GM12878 (cell line): Measurements from ENCODE around the gene NLGN1.

ENCODE experiments used
- CHD4 ChIP-seq: fragments of 200-600 bp; sonication (generic); IDR thresholded peaks from 2 replicates; pipeline ENCODE4 v1.6.1; 2016; ENCODE audit warnings: mild to moderate bottlenecking
- FOXK2 ChIP-seq: fragments of 450-650 bp; IDR thresholded peaks from 2 replicates; pipeline ENCODE4 v1.6.1; 2017; ENCODE audit warnings: mild to moderate bottlenecking, moderate library complexity
- HDAC6 ChIP-seq: fragments of 200-600 bp; sonication (generic); IDR thresholded peaks from one replicate; pipeline ENCODE4 v1.8.0; 2017; ENCODE audit warnings: antibody characterized with exemption; ENCODE audit not compliant: unreplicated experiment
- KDM1A ChIP-seq: fragments of 200-600 bp; sonication (generic); IDR thresholded peaks from 2 replicates; pipeline ENCODE4 v1.6.1; 2016; ENCODE audit warnings: borderline replicate concordance
- MTA3 ChIP-seq: IDR thresholded peaks from 2 replicates; pipeline ENCODE4 v1.6.1; 2012; ENCODE audit warnings: low read length, inconsistent platforms, borderline replicate concordance
- MYC ChIP-seq: IDR thresholded peaks from 2 replicates; pipeline ENCODE4 v1.6.1; 2011; ENCODE audit warnings: mild to moderate bottlenecking, low read length, moderate library complexity, inconsistent platforms; ENCODE audit not compliant: insufficient read depth, insufficient replicate concordance, insufficient read length, severe bottlenecking
- NR2C2 ChIP-seq: IDR thresholded peaks from 2 replicates; pipeline ENCODE4 v1.6.1; 2011; ENCODE audit warnings: borderline replicate concordance, low read depth; ENCODE audit not compliant: control insufficient read depth, insufficient read length
- RAD21 ChIP-seq: IDR thresholded peaks from 2 replicates; pipeline ENCODE4 v1.6.1; 2011; ENCODE audit warnings: mild to moderate bottlenecking, low read depth, low read length, moderate library complexity; ENCODE audit not compliant: insufficient read depth
- YY1 ChIP-seq: IDR thresholded peaks from 2 replicates; pipeline ENCODE4 v1.6.1; 2011; ENCODE audit warnings: low read depth, mild to moderate bottlenecking, low read length
- ZNF24 ChIP-seq: fragments of 450-650 bp; IDR thresholded peaks from 2 replicates; pipeline ENCODE4 v1.6.1; 2017; ENCODE audit warnings: antibody characterized with exemption, mild to moderate bottlenecking
- ZZZ3 ChIP-seq: IDR thresholded peaks from 2 replicates; pipeline ENCODE4 v1.6.1; 2011; ENCODE audit warnings: low read depth; ENCODE audit not compliant: control insufficient read depth, insufficient read length
- TF ChIP-seq, protein P1 (sequence below), 3 experiments: IDR thresholded peaks in 2 of 3; conservative IDR thresholded peaks in 1 of 3; 2 replicates each; pipeline ENCODE4 v1.5.1; 2011; ENCODE audit warnings: low read depth in 3 of 3, low read length in 3 of 3, mild to moderate bottlenecking in 3 of 3, control low read depth in 2 of 3, moderate library complexity in 2 of 3, inconsistent platforms in 1 of 3, mixed read lengths in 1 of 3; ENCODE audit not compliant: control insufficient read depth in 2 of 3, insufficient read depth in 1 of 3; ENCODE audit errors: extremely low read depth in 1 of 3
- TF ChIP-seq, protein P2 (sequence below): IDR thresholded peaks from 2 replicates; pipeline ENCODE4 v1.6.1; 2012; ENCODE audit warnings: low read depth, low read length, improper control_type of control experiment
- TF ChIP-seq, protein P3 (sequence below): IDR thresholded peaks from 2 replicates; pipeline ENCODE4 v1.6.1; 2012; ENCODE audit warnings: low read depth, low read length, improper control_type of control experiment

DNA sequence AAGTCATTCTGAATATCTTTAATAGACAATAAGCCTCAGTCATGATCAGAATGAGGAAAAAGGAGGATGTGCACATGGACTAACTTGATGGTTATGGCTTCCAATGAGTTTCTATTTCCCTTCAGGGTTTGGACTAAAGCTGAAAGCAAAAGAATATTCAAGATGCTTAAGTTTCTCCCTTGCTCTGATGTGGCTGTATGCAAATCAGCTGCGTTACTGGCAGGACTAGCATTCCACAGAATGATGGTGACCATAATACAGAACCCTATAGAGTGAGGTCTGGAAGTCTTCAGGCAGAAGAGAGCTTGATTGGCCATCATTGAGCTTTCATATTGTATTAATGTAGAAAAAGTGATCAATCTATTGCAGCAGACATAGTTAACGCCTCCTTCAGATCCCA, 466.0 kb downstream of the NLGN1 start:
- TF ChIP-seq, protein P1, sequence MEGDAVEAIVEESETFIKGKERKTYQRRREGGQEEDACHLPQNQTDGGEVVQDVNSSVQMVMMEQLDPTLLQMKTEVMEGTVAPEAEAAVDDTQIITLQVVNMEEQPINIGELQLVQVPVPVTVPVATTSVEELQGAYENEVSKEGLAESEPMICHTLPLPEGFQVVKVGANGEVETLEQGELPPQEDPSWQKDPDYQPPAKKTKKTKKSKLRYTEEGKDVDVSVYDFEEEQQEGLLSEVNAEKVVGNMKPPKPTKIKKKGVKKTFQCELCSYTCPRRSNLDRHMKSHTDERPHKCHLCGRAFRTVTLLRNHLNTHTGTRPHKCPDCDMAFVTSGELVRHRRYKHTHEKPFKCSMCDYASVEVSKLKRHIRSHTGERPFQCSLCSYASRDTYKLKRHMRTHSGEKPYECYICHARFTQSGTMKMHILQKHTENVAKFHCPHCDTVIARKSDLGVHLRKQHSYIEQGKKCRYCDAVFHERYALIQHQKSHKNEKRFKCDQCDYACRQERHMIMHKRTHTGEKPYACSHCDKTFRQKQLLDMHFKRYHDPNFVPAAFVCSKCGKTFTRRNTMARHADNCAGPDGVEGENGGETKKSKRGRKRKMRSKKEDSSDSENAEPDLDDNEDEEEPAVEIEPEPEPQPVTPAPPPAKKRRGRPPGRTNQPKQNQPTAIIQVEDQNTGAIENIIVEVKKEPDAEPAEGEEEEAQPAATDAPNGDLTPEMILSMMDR (IDR thresholded peaks at IDR 0.05 in 2 of 3, conservative IDR thresholded peaks at IDR 0.05 in 1 of 3; ENCODE audit: control insufficient read depth in 2 of 3, extremely low read depth in 1 of 3, insufficient read depth in 1 of 3, low read depth in 3 of 3, low read length in 3 of 3) = no peak
- TF ChIP-seq FOXK2 = no peak
- TF ChIP-seq YY1 = no peak
- TF ChIP-seq RAD21 = no peak
- no peak for TF ChIP-seq MYC
- TF ChIP-seq, protein P2, sequence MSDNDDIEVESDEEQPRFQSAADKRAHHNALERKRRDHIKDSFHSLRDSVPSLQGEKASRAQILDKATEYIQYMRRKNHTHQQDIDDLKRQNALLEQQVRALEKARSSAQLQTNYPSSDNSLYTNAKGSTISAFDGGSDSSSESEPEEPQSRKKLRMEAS = no peak
- TF ChIP-seq MTA3 = no peak
- no peak for TF ChIP-seq ZNF24
- TF ChIP-seq CHD4 = no peak
- TF ChIP-seq ZZZ3 = no peak
- TF ChIP-seq HDAC6 = no peak
- TF ChIP-seq, protein P3, sequence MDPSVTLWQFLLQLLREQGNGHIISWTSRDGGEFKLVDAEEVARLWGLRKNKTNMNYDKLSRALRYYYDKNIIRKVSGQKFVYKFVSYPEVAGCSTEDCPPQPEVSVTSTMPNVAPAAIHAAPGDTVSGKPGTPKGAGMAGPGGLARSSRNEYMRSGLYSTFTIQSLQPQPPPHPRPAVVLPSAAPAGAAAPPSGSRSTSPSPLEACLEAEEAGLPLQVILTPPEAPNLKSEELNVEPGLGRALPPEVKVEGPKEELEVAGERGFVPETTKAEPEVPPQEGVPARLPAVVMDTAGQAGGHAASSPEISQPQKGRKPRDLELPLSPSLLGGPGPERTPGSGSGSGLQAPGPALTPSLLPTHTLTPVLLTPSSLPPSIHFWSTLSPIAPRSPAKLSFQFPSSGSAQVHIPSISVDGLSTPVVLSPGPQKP = no peak
- no peak for TF ChIP-seq KDM1A
- TF ChIP-seq NR2C2 = no peak
